HG02938 (cell line): ENCODE results near the gene RBP5.

Source experiments
- ATAC-seq: cut with Tn5 transposase; IDR thresholded peaks from one replicate; pipeline ENCODE4 v1.9.1; 2021; ENCODE audit warnings: mild to moderate bottlenecking, moderate library complexity; ENCODE audit not compliant: unreplicated experiment

Gene RBP5, protein sequence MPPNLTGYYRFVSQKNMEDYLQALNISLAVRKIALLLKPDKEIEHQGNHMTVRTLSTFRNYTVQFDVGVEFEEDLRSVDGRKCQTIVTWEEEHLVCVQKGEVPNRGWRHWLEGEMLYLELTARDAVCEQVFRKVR

DNA sequence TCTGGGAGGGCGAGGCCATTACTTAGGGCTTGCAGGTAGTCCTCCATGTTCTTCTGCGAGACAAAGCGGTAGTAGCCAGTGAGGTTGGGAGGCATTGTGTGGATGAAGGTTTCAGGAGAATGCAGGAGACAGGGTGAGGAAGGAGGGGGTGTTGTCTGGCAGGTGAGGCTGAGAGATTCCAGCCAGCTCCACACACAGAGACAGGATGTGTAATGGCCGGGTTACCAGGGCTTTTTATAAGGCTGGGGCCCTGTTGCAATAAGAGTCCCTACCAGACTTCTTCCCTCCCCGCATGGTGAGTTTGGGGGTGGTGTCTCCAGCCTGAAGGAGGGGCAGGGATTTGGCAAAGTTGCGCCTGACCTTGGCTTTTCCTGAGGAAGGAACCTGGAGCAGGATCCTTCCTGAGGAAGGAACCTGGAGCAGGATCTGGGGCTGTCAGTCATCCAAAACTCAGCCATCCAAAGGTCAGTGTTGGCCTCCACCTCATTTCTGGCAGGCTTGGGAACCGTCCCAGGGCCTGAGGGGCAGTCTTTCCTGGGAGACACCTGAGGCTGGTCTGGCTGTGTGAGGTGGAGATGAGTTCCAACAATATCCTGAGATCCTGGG, at the start of gene RBP5:
RBP5 (minus strand) TSS at position 209 of the 606 bp plus-strand sequence; CDS start at position 95, 114 bp downstream.
- ATAC-seq: no peak

DNA sequence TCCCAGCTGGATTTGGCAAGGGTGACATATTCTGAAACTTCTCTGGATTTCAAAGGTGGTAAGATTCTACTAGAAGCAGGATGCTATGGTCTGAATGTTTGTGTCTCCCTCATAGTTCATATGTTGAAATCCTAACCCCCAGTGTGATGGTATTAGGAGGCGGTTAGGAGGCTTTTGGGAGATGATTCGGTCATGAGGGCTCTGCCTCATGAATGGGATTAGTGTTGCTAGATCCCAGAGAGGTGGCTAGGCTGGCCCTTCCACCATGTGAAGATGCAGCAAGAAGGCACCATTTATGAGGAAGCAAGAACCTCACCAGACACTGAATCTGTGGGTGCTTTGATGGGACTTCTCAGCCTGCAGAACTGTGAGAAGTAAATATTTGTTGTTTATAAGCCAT, 49.8 kb upstream of the RBP5 start:
- no peak for ATAC-seq

DNA sequence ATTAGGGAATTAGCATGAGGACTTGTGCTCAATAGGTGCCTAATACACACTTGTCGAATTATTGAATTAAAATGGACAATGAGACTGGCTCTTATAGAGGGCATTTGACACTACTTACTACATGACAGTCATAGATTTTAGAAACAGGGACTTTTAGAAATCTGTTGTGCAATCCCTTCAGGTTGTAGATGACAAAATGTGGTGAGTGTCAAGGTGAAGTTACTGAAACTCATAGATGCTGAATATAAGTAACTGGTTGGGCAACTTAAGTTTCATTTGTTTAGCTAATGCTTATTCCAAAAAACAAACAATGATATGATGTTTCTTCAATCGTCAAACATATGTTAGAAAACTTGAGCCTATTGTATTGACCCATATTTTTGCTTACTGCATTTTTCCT, 47.9 kb upstream of the RBP5 start:
- no peak for ATAC-seq

DNA sequence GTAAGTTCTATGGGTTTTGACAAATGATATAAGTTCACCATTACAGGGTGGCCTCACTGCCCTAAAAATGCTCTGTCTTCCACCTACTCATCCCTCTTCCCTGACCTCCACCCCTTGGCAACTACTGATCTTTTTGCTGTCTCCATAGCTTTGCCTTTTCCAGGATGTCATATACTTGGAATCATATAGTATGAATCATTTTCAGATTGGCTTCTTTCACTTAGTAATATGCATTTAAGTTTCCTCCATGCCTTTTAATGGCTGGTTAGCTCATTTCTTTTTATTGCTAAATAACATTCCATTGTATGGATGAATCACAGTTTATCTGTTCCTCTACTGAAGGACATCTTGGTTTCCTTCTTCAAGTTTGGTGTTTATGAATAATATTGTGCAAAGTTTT, 46.8 kb upstream of the RBP5 start:
- no peak for ATAC-seq

DNA sequence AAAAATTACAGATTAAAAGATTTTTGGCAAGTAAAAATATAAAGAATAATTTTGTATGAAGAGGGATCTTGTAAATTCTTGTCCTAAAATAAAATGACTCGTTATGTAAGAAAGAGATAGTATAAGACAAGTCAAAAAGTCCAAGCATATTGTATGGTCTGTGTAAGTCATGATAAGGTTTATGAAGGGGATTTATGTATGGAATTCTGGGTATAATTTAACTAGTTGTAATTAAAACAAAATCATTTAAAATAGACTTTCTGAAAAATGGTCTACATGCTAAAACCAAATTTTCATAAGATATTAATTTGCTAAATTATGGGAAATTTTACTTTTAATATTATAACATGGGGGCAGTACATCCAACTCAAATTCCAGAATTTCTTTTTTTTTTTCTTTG, 43.2 kb upstream of the RBP5 start:
- no peak for ATAC-seq

DNA sequence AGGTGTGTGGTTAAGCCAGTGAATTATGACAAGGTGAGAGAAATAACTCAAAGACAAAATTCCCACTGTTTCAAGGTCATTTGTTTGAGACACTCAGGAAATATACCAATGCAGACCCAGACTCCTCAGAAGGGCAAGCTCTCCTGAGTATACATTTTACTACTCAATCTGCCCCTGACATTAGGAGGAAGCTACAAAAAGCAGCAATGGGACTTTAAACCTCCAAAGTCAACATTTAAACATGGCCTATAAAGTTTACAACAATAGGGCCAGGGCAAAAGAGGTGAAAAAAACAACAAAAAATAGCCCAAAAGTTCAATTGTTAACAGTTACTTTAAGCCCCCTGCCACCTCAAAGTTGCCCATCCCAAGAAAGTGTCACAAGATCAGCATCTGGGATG, 41.3 kb upstream of the RBP5 start:
- ATAC-seq: no peak

DNA sequence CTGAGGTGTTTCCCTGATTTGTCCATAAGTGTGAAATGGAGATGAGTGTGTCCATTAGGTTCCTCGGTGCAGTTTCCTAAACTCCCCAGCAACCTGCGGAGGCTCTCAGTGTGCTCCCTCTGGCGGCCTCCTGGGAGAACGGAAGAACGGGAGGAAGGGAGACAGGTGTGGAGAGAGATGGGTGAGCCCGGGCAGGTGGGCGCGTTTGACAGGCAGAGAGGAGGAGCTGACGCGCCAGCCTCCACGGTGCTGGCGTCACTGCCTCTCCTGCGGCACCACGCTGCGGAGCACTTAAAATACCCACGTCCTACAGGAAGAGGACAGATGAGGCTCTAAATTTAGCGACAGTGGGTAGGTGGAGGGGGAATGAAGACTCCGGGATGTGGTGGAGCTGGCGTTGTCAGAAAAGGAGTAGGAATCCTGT, 34.0 kb upstream of the RBP5 start:
- no peak for ATAC-seq

DNA sequence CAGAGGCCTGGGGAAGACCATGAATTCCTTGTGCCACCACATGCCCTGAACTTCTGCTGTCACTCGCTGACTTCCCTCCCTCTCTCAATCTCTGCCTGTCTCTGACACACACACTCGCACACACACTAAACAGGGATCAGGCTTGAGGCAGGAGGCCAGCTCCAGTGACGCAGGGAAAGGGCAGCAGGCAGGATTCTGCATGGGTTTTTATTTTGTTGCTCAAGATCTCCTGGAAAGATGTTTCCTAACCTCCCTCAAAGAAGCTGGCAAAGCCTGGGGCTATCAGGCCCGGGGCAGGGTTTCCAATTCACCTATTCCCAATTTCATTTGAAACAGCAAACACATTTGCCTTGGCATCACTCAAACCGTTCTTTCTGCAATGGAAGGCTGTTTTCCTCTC, 33.1 kb upstream of the RBP5 start:
- no peak for ATAC-seq

DNA sequence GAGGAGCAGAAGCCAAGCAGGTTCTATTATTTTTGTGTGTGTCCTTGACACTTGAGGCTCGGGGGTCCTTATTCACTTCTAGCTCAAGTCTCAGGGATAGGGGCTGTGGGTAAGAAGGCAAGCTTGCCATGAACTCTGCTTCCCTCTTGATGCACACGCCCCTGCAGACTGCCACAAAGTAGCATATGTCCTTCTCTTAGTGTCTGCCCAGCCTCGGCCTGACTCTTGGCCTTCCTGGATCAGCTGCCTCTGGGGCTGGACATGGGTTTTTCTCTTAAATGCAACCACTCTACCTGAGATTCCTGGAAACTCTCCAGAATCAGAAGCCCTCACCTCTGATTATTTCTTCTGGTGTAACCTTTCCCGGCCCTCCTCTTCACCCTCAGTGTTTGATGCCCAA, 32.6 kb upstream of the RBP5 start:
- no peak for ATAC-seq

DNA sequence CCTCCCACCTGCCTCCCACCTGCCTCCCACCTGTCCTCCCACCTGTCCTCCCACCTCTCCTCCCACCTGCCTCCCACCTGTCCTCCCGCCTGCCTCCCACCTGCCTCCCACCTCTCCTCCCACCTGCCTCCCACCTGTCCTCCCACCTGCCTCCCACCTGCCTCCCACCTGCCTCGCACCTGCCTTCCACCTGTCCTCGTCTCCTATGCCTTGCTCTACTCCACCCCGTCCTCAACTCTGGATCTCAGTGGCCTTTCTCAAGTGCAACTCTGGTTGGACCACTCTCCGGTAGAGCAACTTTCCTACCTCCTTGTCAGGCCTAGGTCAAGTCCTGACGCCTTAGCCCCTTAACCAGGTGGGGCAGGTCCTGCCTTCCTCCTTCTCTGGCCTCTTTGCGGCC, 31.5 kb upstream of the RBP5 start:
- ATAC-seq: no peak

DNA sequence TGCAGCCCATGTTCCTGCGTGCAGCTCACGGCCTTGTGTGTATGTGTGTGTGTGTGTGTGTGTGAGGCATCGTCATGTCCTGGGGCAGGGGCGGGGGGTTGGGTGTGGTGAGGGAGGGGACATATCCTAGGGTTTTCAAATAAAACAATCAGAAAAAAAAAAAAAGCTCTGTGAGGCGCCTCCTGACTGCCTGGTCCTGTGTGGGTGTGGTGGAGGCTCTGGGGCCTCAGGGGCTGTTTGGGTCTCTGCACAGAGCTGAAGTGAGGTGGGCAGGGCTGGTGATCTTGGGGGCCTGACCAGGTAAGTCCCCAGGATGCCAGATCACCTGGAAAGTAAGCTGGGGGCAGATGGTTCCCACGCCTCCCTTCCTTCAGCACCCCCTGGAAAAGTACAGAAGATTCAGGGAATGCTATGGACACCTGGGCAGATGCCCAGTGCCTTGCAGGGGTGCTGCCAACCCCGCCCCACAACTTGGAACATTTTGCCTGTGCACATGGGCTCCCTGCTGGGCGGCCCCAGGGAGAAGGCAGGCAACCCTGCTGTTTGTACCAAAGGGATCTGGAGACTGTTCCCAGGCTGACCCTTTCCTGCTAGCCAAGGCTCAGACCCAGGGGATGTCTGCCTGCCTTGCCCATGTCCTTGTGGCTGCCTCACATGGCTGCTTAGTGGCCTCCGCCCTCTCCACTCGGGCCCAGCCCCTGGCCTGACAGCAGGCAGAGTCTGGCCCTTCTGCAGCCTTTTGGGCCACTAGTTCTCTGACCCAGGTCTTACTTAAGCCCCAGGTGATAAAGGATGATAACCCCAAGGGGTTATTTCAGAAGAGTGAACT, 30.3 kb upstream of the RBP5 start:
- ATAC-seq: no peak

DNA sequence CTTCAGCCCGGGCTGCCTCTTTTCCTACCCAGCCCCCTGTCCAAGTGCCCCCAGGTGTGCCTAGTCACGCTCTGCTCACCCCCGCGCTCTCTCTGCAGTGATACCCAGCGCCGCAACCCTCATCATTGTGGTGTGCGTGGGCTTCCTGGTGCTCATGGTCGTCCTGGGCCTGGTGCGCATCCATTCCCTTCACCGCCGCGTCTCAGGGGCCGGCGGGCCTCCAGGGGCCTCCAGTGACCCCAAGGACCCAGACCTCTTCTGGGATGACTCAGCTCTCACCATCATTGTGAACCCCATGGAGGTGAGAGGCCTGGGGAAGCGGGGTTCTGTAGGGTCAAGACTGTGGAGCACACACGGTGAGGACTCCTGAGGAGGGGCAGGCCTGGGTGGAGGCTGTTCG, 28.7 kb upstream of the RBP5 start:
- ATAC-seq: no peak

DNA sequence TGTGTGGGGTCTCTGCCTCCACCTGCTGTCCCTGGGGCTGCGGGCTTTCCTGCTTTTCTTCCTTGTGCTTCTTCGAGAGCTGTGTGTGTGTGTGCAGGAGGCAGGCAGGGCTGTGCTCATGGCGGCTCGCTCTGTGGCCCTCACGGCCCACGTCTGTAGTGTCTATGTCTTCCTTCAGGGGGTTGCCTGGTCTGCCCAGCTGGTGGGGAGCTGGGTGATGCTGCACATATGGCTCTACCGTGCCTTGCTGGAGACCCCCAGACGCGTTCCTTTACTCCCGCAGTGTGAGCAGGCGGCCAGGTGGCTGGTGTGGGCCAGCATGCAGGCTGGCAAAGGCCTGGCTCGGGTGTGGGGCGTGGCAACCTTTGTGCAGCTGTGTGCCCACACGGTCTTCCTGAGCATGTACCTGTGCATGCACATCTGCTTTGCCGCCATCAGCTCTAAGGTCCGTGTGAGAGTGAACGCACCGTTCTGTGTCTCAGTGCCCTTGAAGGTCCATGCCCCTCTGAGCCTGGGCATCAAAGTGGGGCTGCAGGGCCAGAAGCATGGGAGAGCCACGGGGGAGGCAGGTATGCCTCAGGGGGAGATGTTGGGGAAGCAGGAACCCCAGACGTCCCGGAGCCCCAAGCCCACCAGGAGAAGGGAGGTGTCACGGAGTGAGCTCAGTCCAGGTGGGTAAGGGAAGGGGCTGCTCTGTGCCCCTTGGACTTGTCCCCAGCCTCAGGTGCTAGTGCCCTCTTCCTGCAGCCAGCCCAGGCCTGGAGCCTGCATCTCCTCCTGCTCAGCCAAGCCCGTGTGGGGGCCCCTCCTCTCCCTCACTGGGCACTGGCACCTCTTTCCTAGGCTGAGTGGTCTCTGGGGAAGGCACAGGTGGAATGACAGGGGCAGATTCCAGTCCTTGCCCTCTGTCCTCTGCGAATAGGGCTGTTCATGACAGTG, 27.8 kb upstream of the RBP5 start:
- ATAC-seq: no peak

DNA sequence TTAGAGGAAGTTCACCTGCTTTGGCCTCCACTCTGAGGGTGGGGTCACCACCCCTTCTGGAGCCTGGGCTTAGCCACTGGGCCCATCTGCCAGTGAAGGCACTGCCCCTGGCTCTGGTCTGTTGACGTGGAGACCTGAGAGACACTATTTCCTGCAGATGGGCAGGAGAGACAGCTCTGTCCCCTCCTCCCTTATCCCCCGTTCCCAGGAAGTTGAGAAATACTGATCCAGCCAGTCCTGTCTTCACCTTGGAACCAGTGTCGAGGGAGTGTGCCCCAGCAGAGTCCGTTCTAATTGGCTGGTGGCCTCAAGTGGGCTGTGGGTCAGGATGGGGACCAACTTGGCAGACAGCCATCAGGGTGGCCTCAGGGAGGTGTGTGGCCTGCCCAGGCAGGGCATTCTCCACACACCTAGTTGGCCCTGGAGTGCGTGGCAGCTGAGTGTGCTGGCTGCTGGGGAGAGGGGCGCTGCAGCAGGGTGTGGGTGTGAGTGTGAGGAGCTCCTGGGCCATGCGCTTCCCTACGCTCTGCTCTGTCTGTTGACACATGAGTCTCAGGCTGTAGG, 26.9 kb upstream of the RBP5 start:
- ATAC-seq: no peak

DNA sequence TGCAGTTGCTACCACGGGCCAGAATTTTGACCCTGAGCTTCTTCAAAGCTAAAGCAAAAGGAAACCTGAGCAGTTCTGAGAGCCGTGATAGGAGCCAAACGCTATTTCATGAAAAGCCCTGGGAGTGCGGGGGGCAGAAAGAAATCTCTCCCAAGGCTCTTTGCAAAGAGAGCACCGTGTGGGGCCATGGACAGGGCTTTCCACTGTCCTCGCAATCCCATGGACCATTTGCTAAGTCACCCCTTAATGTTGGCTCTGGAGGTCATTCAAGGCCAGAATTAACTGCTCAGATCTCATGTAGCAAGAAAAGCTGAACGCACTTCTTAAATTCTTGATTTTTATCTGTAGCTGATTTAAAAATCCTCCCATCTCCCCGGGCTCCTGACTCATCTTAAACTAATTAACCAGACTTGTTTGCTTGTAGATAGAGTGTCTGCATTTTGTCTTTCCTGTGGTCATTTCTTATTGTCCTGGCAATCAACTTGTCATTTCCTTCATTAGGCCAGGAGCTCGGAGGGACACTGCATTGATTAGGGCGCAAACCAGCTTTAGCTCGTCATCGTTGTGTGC, 26.3 kb upstream of the RBP5 start:
- no peak for ATAC-seq

DNA sequence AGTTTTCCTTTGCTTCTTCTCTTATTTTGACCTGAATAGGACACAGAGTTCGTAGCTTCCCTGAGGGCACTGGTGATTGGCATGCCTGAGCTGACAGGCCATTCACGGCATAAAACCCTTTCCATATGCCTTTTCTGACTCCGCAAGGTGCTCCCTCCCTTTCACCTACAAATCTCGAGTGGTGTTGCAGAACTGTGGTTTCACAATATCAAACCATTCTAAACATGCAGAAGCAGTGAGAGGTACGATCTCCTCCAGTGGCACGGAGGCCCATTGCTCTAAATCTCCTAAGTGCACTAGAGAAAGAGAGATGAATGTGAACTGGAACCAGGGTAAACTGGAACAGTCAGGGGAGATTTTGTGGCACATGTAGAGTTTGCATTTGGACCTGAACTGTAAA, 25.4 kb upstream of the RBP5 start:
- no peak for ATAC-seq

DNA sequence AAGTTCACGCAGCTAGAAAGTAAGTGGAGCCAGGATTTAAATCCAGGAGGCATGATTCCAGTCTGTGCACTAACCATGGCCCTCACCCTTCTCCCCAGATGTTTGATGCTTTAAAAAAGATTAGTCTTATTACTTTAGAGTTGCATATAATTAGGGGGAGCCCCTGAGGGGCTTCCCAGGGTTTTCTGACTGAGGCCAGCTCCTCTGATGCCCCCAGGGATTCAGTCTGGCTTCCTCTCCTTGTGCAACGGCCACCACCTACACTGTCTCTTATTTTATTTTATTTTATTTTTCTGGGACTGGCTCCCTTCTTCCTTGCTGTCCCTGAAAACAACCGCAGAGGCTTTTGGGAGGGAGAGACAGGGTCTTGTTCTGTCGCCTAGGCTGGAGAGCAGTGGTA, 24.1 kb upstream of the RBP5 start:
- ATAC-seq: no peak

DNA sequence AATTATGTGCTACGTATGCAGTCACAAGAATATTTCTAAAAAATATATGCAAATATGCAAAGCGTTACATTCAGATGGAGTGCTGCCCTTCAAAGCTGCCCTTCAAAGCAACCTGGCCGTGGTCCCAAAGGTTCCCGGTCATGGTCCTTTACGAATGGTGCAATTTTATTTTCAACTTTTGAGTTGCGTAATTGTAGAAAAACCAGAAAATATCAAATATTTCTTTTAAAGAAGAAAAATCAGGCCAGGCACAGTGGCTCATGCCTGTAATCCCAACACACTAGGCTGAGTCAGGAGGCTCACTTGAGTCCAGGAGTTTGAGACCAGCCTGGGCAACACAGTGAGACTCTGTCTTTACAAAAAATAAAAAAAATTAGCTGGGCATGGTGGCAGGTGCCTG, 22.8 kb upstream of the RBP5 start:
- ATAC-seq: no peak

DNA sequence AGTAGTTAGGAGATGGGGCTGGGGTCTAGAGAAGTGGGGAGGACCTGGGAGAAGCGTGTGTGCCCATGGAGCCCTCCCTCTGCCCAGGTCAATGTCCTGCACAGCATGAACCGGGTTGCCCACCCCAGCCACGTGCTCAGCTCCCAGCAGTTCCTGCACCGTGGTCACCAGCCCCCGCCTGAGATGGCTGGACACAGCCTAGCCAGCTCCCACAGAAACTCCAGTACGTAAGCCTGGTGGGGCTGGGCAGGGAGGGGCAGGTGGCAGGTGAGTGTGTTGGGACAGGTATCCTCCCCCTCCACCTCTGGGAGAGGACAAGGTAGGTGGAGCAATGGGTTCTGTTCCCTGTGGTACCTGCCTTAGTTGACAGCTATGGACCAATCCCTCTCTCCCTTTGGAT, 22.2 kb upstream of the RBP5 start:
- ATAC-seq: no peak

DNA sequence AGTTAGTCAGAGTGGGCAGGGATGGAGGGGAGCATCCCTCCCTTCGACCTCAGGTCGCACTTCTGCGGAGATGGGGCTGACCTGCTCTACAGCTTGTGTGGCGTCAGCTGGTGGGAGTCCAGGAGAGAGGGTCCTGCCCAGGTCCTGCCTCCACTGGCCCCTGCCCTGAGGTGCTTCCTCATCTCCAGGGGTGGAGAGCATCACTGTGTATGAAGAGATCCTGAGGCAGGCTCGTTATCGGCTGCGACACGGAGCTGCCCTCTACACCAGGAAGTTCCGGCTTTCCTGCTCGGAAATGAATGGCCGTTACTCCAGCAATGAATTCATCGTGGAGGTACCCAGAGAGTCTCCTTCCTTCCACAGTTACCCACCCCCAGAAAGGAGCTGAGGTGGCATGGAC, 21.7 kb upstream of the RBP5 start:
- no peak for ATAC-seq

DNA sequence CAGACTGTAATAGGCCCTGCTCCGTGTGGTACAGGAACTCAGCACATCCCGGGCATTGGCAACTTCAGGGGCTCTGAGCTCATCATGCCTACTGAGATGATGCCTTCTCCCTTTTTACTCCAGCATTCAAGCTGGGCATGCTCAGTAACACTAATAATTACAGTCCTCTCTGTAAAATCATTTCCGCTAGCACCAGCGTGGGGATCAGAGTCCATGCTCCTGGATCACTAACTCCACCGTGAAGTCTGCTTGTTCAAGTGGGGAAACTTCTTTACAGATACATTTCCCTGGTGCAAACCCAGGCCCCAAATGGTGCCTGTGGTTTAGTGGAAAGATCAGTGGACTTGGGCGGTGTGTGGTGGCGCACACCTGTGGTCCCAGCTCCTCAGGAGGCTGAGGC, 18.2 kb upstream of the RBP5 start:
- no peak for ATAC-seq
